WTC11 (cell line): ENCODE results near the gene SARDH. TPM values are rescaled to one million over a fixed set of nuclear protein-coding genes. Genes with fewer than 3 reads are reported as not detected.

Experiments
- ATAC-seq: fragments of 200-7000 bp; cut with Tn5 transposase; 2 replicates; pipeline ENCODE4 v1.10.0; 2021; ENCODE audit warnings: mild to moderate bottlenecking, moderate library complexity
- CTCF ChIA-PET: fragments of 300-600 bp; sonication (Branson Sonifier 250); formaldehyde crosslinking; loops from one replicate; lab custom pipeline; 2021; ENCODE audit warnings: antibody characterized with exemption; lab: Charles Lee
- POLR2A ChIA-PET: fragments of 350-600 bp; sonication (Branson Sonifier 250); formaldehyde crosslinking; loops from one replicate; lab custom pipeline; 2021; ENCODE audit warnings: antibody characterized with exemption; lab: Charles Lee
- DNase-seq: peaks from one replicate; pipeline ENCODE4 v3.0.0; 2021; ENCODE audit warnings: low spot score
- H3K27ac Mint-ChIP-seq: 2 replicates; pipeline ENCODE4 v1.8.0; 2021; ENCODE audit warnings: mixed read lengths
- H3K27me3 Mint-ChIP-seq: 2 replicates; pipeline ENCODE4 v1.8.0; 2021; ENCODE audit warnings: low read depth, mild to moderate bottlenecking, moderate library complexity, mixed read lengths
- H3K36me3 Mint-ChIP-seq: 2 replicates; pipeline ENCODE4 v1.8.0; 2021; ENCODE audit warnings: mixed read lengths
- H3K4me1 Mint-ChIP-seq: 2 replicates; pipeline ENCODE4 v1.8.0; 2022; ENCODE audit warnings: mixed read lengths
- H3K4me3 Mint-ChIP-seq: 2 replicates; pipeline ENCODE4 v1.8.0; 2021; ENCODE audit warnings: mild to moderate bottlenecking, moderate library complexity, mixed read lengths
- H3K9me3 Mint-ChIP-seq: 2 replicates; pipeline ENCODE4 v1.8.0; 2021; ENCODE audit warnings: mixed read lengths
- ATF6 ChIP-seq: sonication (generic); formaldehyde crosslinking; IDR thresholded peaks from 2 replicates; pipeline ENCODE4 v1.8.1; 2023; ENCODE audit warnings: mild to moderate bottlenecking, missing genetic modification reagents
- CBFB ChIP-seq: sonication (generic); formaldehyde crosslinking; IDR thresholded peaks from 2 replicates; pipeline ENCODE4 v1.8.1; 2022; ENCODE audit warnings: mild to moderate bottlenecking, low read depth, missing genetic modification reagents
- CREM ChIP-seq: sonication (generic); formaldehyde crosslinking; IDR thresholded peaks from 2 replicates; pipeline ENCODE4 v1.8.1; 2022; ENCODE audit warnings: mild to moderate bottlenecking, missing genetic modification reagents, moderate library complexity
- E2F4 ChIP-seq: sonication (generic); formaldehyde crosslinking; IDR thresholded peaks from 2 replicates; pipeline ENCODE4 v1.8.1; 2022; ENCODE audit warnings: low read depth, mild to moderate bottlenecking, moderate library complexity, missing genetic modification reagents, borderline replicate concordance
- E2F5 ChIP-seq: sonication (generic); formaldehyde crosslinking; IDR thresholded peaks from 2 replicates; pipeline ENCODE4 v1.8.1; 2022; ENCODE audit warnings: mild to moderate bottlenecking, moderate library complexity, missing genetic modification reagents
- EMX1 ChIP-seq: fragments of 250-450 bp; sonication (Bioruptor Pico); IDR thresholded peaks from 2 replicates; pipeline ENCODE4 v1.8.0; 2021; ENCODE audit warnings: mild to moderate bottlenecking
- ETV6 ChIP-seq: sonication (generic); formaldehyde crosslinking; IDR thresholded peaks from 2 replicates; pipeline ENCODE4 v1.8.1; 2022; ENCODE audit warnings: mild to moderate bottlenecking, missing genetic modification reagents
- GTF2I ChIP-seq: fragments of 250-450 bp; sonication (Bioruptor Pico); conservative IDR thresholded peaks from 2 replicates; pipeline ENCODE4 v1.4.0; 2021; ENCODE audit warnings: mild to moderate bottlenecking
- HMGA2 ChIP-seq: fragments of 250-450 bp; sonication (Bioruptor Pico); IDR thresholded peaks from 2 replicates; pipeline ENCODE4 v1.4.0; 2021; ENCODE audit warnings: mild to moderate bottlenecking, moderate library complexity
- HMGXB4 ChIP-seq: sonication (generic); formaldehyde crosslinking; IDR thresholded peaks from 2 replicates; pipeline ENCODE4 v1.8.1; 2023; ENCODE audit warnings: mild to moderate bottlenecking, moderate library complexity, missing genetic modification reagents
- JAZF1 ChIP-seq: fragments of 250-450 bp; sonication (Bioruptor Pico); IDR thresholded peaks from 2 replicates; pipeline ENCODE4 v1.9.0; 2021; ENCODE audit warnings: moderate library complexity, mild to moderate bottlenecking, inconsistent platforms
- KAT7 ChIP-seq: sonication (generic); formaldehyde crosslinking; IDR thresholded peaks from 2 replicates; pipeline ENCODE4 v1.8.1; 2023; ENCODE audit warnings: missing genetic modification reagents, mild to moderate bottlenecking, borderline replicate concordance
- PREB ChIP-seq: sonication (generic); formaldehyde crosslinking; IDR thresholded peaks from 2 replicates; pipeline ENCODE4 v1.8.1; 2022; ENCODE audit warnings: mild to moderate bottlenecking, missing genetic modification reagents, moderate library complexity, borderline replicate concordance
- TCF7 ChIP-seq: sonication (generic); formaldehyde crosslinking; IDR thresholded peaks from 2 replicates; pipeline ENCODE4 v1.8.0; 2022; ENCODE audit warnings: mild to moderate bottlenecking, low read depth, missing genetic modification reagents, moderate library complexity
- TEAD1 ChIP-seq: sonication (generic); formaldehyde crosslinking; IDR thresholded peaks from 2 replicates; pipeline ENCODE4 v1.8.0; 2022; ENCODE audit warnings: mild to moderate bottlenecking, missing genetic modification reagents
- TP53 ChIP-seq: sonication (generic); formaldehyde crosslinking; IDR thresholded peaks from 2 replicates; pipeline ENCODE4 v1.8.1; 2023; ENCODE audit warnings: mild to moderate bottlenecking, missing genetic modification reagents
- ZBTB43 ChIP-seq: sonication (generic); formaldehyde crosslinking; IDR thresholded peaks from 2 replicates; pipeline ENCODE4 v1.8.1; 2023; ENCODE audit warnings: mild to moderate bottlenecking, missing genetic modification reagents
- ZNF317 ChIP-seq: sonication (generic); formaldehyde crosslinking; IDR thresholded peaks from 2 replicates; pipeline ENCODE4 v1.8.1; 2023; ENCODE audit warnings: low read depth, mild to moderate bottlenecking, moderate library complexity, missing genetic modification reagents, borderline replicate concordance
- ZNF423 ChIP-seq: fragments of 250-450 bp; sonication (Bioruptor Pico); IDR thresholded peaks from 2 replicates; pipeline ENCODE4 v2.1.2; 2022; ENCODE audit warnings: mild to moderate bottlenecking, moderate library complexity
- ZNF512 ChIP-seq: sonication (generic); formaldehyde crosslinking; IDR thresholded peaks from 2 replicates; pipeline ENCODE4 v1.8.1; 2022; ENCODE audit warnings: missing genetic modification reagents, borderline replicate concordance
- ZNF671 ChIP-seq: fragments of 250-450 bp; sonication (Bioruptor Pico); IDR thresholded peaks from 2 replicates; pipeline ENCODE4 v1.8.0; 2021; ENCODE audit warnings: mild to moderate bottlenecking
- total RNA-seq: library from RNA; stranded (reverse); gene quantifications from 3 replicates; pipeline ENCODE4 v1.2.3, GENCODE V29; 2021

Gene SARDH
- total RNA-seq, 1 experiment from 2014 or later: 8.5 TPM

- TF ChIP-seq E2F5 (CRISPR knock-in tag) (no peak), HMGA2 (CRISPR knock-in tag) (no peak), CBFB (no peak), ETV6 (no peak), CREM (CRISPR knock-in tag) (no peak)
Observed at GRCh38 chr9:133742251-133742650, 4.1 kb upstream of the SARDH start (continued).

GRCh38 chr9:133741716-133742115, 3.6 kb upstream of the SARDH start:
- Mint-ChIP-seq H3K4me1 (peaks cover 6% of the 10 kb centered on the region), H3K4me3 (no peak overlapping the region), H3K27ac (no peak overlapping the region), H3K9me3 (peaks cover 15% of the 10 kb centered on the region), H3K27me3 (peaks cover 7% of the 10 kb centered on the region), H3K36me3 (no peaks in the 10 kb centered on the region)
- TF ChIP-seq JAZF1 (CRISPR knock-in tag) (no peak), KAT7 (CRISPR knock-in tag) (no peak), TCF7 (CRISPR knock-in tag) (no peak), TP53 (no peak), GTF2I (CRISPR knock-in tag) (no peak), EMX1 (CRISPR knock-in tag) (no peak)
- CTCF ChIA-PET: interaction anchor here (1.6 to 3.0 kb wide), 12 partner anchors 10 to 284 kb away, joined by 3 to 52 read pairs (median 22); partner anchors contain the start of gene BRD3OS
- ATAC-seq: no peak
- DNase-seq: no peak
- POLR2A ChIA-PET: no interaction called here

- ATAC-seq (no peak), DNase-seq (no peak)
- Mint-ChIP-seq H3K27ac (no peak overlapping the region), H3K4me3 (no peak overlapping the region), H3K4me1 (peaks cover 13% of the 10 kb centered on the region), H3K27me3 (peaks cover 7% of the 10 kb centered on the region), H3K36me3 (no peaks in the 10 kb centered on the region), H3K9me3 (peaks cover 8% of the 10 kb centered on the region)
- no peak for TF ChIP-seq E2F4
- TF ChIP-seq ZNF317 (CRISPR knock-in tag): no peak
- TF ChIP-seq ZNF512 (CRISPR knock-in tag): no peak
- no peak for TF ChIP-seq ATF6
- TF ChIP-seq TEAD1 (CRISPR knock-in tag): no peak
- no peak for TF ChIP-seq HMGXB4 (CRISPR knock-in tag)
- no peak for TF ChIP-seq ZNF671
- TF ChIP-seq PREB (CRISPR knock-in tag): no peak
- TF ChIP-seq EMX1 (CRISPR knock-in tag): no peak
- no peak for TF ChIP-seq ZNF423 (CRISPR knock-in tag)
- no peak for TF ChIP-seq ZBTB43 (CRISPR knock-in tag)
- ChIA-PET POLR2A (no interaction called here), CTCF (interaction anchor here (2.4 kb wide), 1 partner anchor 285 kb away, joined by 24 read pairs; the partner anchor contains the start of gene BRD3OS)
Observed at GRCh38 chr9:133740911-133741310, 2.8 kb upstream of the SARDH start.
